H9 (cell line): ENCODE results near the gene RB1. TPM values are rescaled to one million over a fixed set of nuclear protein-coding genes. Genes with fewer than 3 reads are reported as not detected.

Experiments used
- DNase-seq: peaks from one replicate; pipeline ENCODE4 v3.0.0-alpha.2; 2017
- H2AFZ ChIP-seq: one replicate; pipeline ENCODE4 v1.6.1; 2013; ENCODE audit warnings: mild to moderate bottlenecking, low read length, control low read depth, moderate library complexity
- H2AK5ac ChIP-seq: 2 replicates; pipeline ENCODE4 v1.6.1; 2013; ENCODE audit warnings: low read length, control low read depth, mixed read lengths; ENCODE audit not compliant: insufficient read length
- H2BK120ac ChIP-seq: one replicate; pipeline ENCODE4 v1.6.1; 2013; ENCODE audit warnings: low read depth, mild to moderate bottlenecking, low read length, control low read depth, inconsistent platforms; ENCODE audit not compliant: poor library complexity, severe bottlenecking
- H2BK12ac ChIP-seq: 2 replicates; pipeline ENCODE4 v1.6.1; 2013; ENCODE audit warnings: low read length, control low read depth, mixed read lengths, low read depth; ENCODE audit not compliant: insufficient read length
- H2BK15ac ChIP-seq: 2 replicates; pipeline ENCODE4 v1.6.1; 2013; ENCODE audit warnings: low read depth, low read length, control low read depth
- H2BK20ac ChIP-seq: one replicate; pipeline ENCODE4 v1.6.1; 2013; ENCODE audit warnings: low read depth, mild to moderate bottlenecking, low read length, control low read depth, inconsistent platforms; ENCODE audit not compliant: poor library complexity, severe bottlenecking
- H2BK5ac ChIP-seq: 2 replicates; pipeline ENCODE4 v1.6.1; 2013; ENCODE audit warnings: low read length, control low read depth, mixed read lengths; ENCODE audit not compliant: insufficient read length
- H3K14ac ChIP-seq: 2 replicates; pipeline ENCODE4 v1.6.1; 2013; ENCODE audit warnings: low read length, control low read depth; ENCODE audit not compliant: insufficient read depth
- H3K18ac ChIP-seq: 2 replicates; pipeline ENCODE4 v1.6.1; 2013; ENCODE audit warnings: low read depth, mild to moderate bottlenecking, mixed read lengths, low read length, control low read depth; ENCODE audit not compliant: insufficient read length
- H3K23ac ChIP-seq: 2 replicates; pipeline ENCODE4 v1.6.1; 2013; ENCODE audit warnings: low read length, control low read depth, mixed read lengths, low read depth; ENCODE audit not compliant: insufficient read length
- H3K23me2 ChIP-seq: 2 replicates; pipeline ENCODE4 v1.6.1; 2013; ENCODE audit warnings: low read depth, mild to moderate bottlenecking, mixed read lengths, low read length, control low read depth; ENCODE audit not compliant: insufficient read length, poor library complexity, severe bottlenecking
- H3K27ac ChIP-seq: 2 replicates; pipeline ENCODE4 v1.5.1; 2013; ENCODE audit warnings: low read length, control low read depth, mixed read lengths, low read depth; ENCODE audit not compliant: insufficient read length
- H3K27me3 ChIP-seq: 2 replicates; pipeline ENCODE4 v1.6.1; 2013; ENCODE audit warnings: low read length, control low read depth, inconsistent platforms; ENCODE audit not compliant: insufficient read depth
- H3K4ac ChIP-seq: 2 replicates; pipeline ENCODE4 v1.6.1; 2013; ENCODE audit warnings: low read depth, mild to moderate bottlenecking, control low read depth, inconsistent platforms, low read length, moderate library complexity
- H3K4me1 ChIP-seq: 2 replicates; pipeline ENCODE4 v1.6.1; 2013; ENCODE audit warnings: low read length, control low read depth, inconsistent platforms; ENCODE audit not compliant: insufficient read depth
- H3K4me2 ChIP-seq: 2 replicates; pipeline ENCODE4 v1.6.1; 2013; ENCODE audit warnings: low read length, control low read depth, mixed read lengths; ENCODE audit not compliant: insufficient read length, insufficient read depth
- H3K56ac ChIP-seq: 2 replicates; pipeline ENCODE4 v1.6.1; 2013; ENCODE audit warnings: low read depth, mild to moderate bottlenecking, mixed read lengths, low read length, control low read depth; ENCODE audit not compliant: insufficient read length
- H3K79me1 ChIP-seq: 2 replicates; pipeline ENCODE4 v1.6.1; 2013; ENCODE audit warnings: low read depth, mild to moderate bottlenecking, moderate library complexity, low read length, control low read depth, inconsistent platforms; ENCODE audit not compliant: insufficient read depth, poor library complexity, severe bottlenecking
- H3K79me2 ChIP-seq: 2 replicates; pipeline ENCODE4 v1.6.1; 2013; ENCODE audit warnings: low read length, control low read depth, inconsistent platforms; ENCODE audit not compliant: insufficient read depth
- H3K9ac ChIP-seq: 2 replicates; pipeline ENCODE4 v1.6.1; 2013; ENCODE audit warnings: low read length, control low read depth, mixed read lengths; ENCODE audit not compliant: insufficient read length; ENCODE audit errors: extremely low read depth
- H3K9me3 ChIP-seq: one replicate; pipeline ENCODE4 v1.6.1; 2013; ENCODE audit warnings: low read depth, low read length, inconsistent platforms; ENCODE audit not compliant: control insufficient read depth
- H3T11ph ChIP-seq: one replicate; pipeline ENCODE4 v1.6.1; 2013; ENCODE audit warnings: mild to moderate bottlenecking, low read length, control low read depth, inconsistent platforms
- H4K20me1 ChIP-seq: one replicate; pipeline ENCODE4 v1.6.1; 2013; ENCODE audit not compliant: control insufficient read depth, insufficient read length, insufficient read depth
- H4K5ac ChIP-seq: 2 replicates; pipeline ENCODE4 v1.6.1; 2013; ENCODE audit warnings: low read depth, mild to moderate bottlenecking, mixed read lengths, low read length, control low read depth; ENCODE audit not compliant: insufficient read length
- H4K8ac ChIP-seq: replicated peaks from 2 replicates; pipeline ENCODE4 v1.6.1; 2013; ENCODE audit warnings: low read length, control low read depth, mixed read lengths, low read depth; ENCODE audit not compliant: insufficient read length
- H4K91ac ChIP-seq: 2 replicates; pipeline ENCODE4 v1.6.1; 2013; ENCODE audit warnings: low read depth, mild to moderate bottlenecking, moderate library complexity, mixed read lengths, low read length, control low read depth; ENCODE audit not compliant: insufficient read length
- H3K27ac Mint-ChIP-seq, 3 experiments: 2 replicates in 2 of 3; 3 replicates in 1 of 3; pipeline ENCODE4 v1.8.0; 2020 to 2021; ENCODE audit warnings: mixed read lengths in 3 of 3, mild to moderate bottlenecking in 1 of 3, moderate library complexity in 1 of 3
- H3K27me3 Mint-ChIP-seq: 2 replicates; pipeline ENCODE4 v1.8.0; 2021; ENCODE audit warnings: low read depth, mild to moderate bottlenecking, moderate library complexity, mixed read lengths
- H3K36me3 Mint-ChIP-seq, 3 experiments: 2 replicates in 2 of 3; 3 replicates in 1 of 3; pipeline ENCODE4 v1.8.0; 2020 to 2021; ENCODE audit warnings: low read depth in 3 of 3, mixed read lengths in 3 of 3; ENCODE audit not compliant: insufficient read depth in 1 of 3
- H3K4me1 Mint-ChIP-seq, 2 experiments: 2 replicates each; pipeline ENCODE4 v1.8.0; 2020; ENCODE audit warnings: mixed read lengths in 2 of 2
- H3K4me3 Mint-ChIP-seq, 2 experiments: 2 replicates in 1 of 2; 3 replicates in 1 of 2; pipeline ENCODE4 v1.8.0; 2020 to 2021; ENCODE audit warnings: mild to moderate bottlenecking in 2 of 2, mixed read lengths in 2 of 2, moderate library complexity in 1 of 2
- H3K9me3 Mint-ChIP-seq, 2 experiments: 2 replicates in 1 of 2; 3 replicates in 1 of 2; pipeline ENCODE4 v1.8.0; 2020; ENCODE audit warnings: mild to moderate bottlenecking in 2 of 2, mixed read lengths in 2 of 2, moderate library complexity in 1 of 2
- CTCF ChIP-seq: fragments of 200-600 bp; sonication (generic); conservative IDR thresholded peaks from 3 replicates; pipeline ENCODE4 v1.8.0; 2021; ENCODE audit warnings: antibody characterized with exemption, mild to moderate bottlenecking
- total RNA-seq: library from RNA; stranded (reverse); gene quantifications from 2 replicates; pipeline ENCODE4 v1.2.1, GENCODE V29; 2021

Gene RB1
- total RNA-seq, 1 experiment from 2014 or later: 20.5 TPM

DNA sequence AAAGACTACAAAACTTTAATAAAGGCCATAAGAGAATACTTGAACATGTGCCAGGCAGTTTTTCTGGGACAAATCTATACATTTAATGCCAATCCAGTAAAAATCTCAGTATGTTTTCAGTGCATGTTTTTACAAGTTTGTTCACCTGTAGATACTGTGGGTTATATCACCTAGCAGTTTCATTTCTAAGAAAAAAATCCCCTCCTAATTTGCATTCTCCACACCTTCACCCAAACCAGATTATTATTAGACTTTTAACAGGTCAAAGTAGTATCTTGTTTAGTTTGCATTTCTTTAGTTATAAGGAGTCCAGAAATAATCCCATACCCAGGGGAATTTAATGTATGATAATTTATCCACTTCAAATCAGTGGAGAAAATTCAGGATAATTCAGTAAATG lies 126.3 kb downstream of the RB1 start:
- Histone ChIP-seq H4K5ac (no peak overlapping the region), H3K14ac (no peak overlapping the region), H3K9me3 (no peaks in the 10 kb centered on the region), H3K56ac (no peak overlapping the region), H2AK5ac (no peak overlapping the region), H4K8ac (no peak overlapping the region), H3K79me1 (no peaks in the 10 kb centered on the region), H2BK120ac (no peak overlapping the region), H3K18ac (no peak overlapping the region), H3K4me2 (no peak overlapping the region), H3K23me2 (no peaks in the 10 kb centered on the region), H3K4me1 (no peaks in the 10 kb centered on the region), H2BK15ac (no peak overlapping the region), H2BK20ac (no peak overlapping the region), H2BK5ac (no peak overlapping the region), H4K91ac (no peak overlapping the region), H3K27me3 (no peaks in the 10 kb centered on the region), H3K4ac (no peak overlapping the region), H2BK12ac (no peak overlapping the region), H4K20me1 (no peaks in the 10 kb centered on the region), H3K79me2 (no peaks in the 10 kb centered on the region), H3T11ph (no peak overlapping the region), H3K27ac (no peak overlapping the region), H3K9ac (no peak overlapping the region), H2AFZ (no peak overlapping the region), H3K23ac (no peak overlapping the region)
- DNase-seq: no peak
- no peaks in the 10 kb centered on the region; a peak in 1 of 5 replicates for H3K9me3 Mint-ChIP-seq
- no peak overlapping the region for H3K27ac Mint-ChIP-seq
- H3K27me3 Mint-ChIP-seq: no peaks in the 10 kb centered on the region
- peaks cover 2 to 5% (median 5%) of the 10 kb centered on the region in 3 experiments; a peak in 5 of 7 replicates for H3K36me3 Mint-ChIP-seq
- H3K4me3 Mint-ChIP-seq: no peak overlapping the region
- no peak for TF ChIP-seq CTCF
- no peaks in the 10 kb centered on the region; a peak in 1 of 4 replicates for H3K4me1 Mint-ChIP-seq
